ENCODE measurements around the gene PTPRN2. TPM values are rescaled to one million over a fixed set of nuclear protein-coding genes. Genes with fewer than 3 reads are reported as not detected.

Gene PTPRN2
- total and polyA plus RNA-seq, 2 donors (not counting 1 experiment from before 2014, with no cell fraction given) = 0.54 to 1.2 TPM

- Histone ChIP-seq H3K9ac (ENCODE audit: insufficient read depth, low read length) (no peak overlapping the region), H3K79me2 (ENCODE audit: control insufficient read depth, insufficient read depth, low read length) (no peaks in the 10 kb centered on the region), H3K9me3 (ENCODE audit: control insufficient read depth, insufficient read depth, low read depth, low read length) (no peaks in the 10 kb centered on the region), H3K36me3 (ENCODE audit: control insufficient read depth, insufficient read depth, low read length) (no peaks in the 10 kb centered on the region), H4K20me1 (ENCODE audit: control insufficient read depth, extremely low read depth, insufficient read depth, low read length) (no peaks in the 10 kb centered on the region), H2AFZ (ENCODE audit: low read length) (no peak overlapping the region), H3K4me3 (replicated peaks in 1 of 4; ENCODE audit: control extremely low read depth in 1 of 4, insufficient read depth in 1 of 4, low read depth in 3 of 4, low read length in 4 of 4) (no peak overlapping the region), H3K27ac (ENCODE audit: insufficient read depth, low read length) (no peak overlapping the region), H3K27me3 (ENCODE audit: control insufficient read depth, insufficient read depth, low read length) (no peaks in the 10 kb centered on the region), H3K4me1 (ENCODE audit: control insufficient read depth, extremely low read depth, insufficient read depth, low read length) (no peaks in the 10 kb centered on the region), H3K4me2 (ENCODE audit: extremely low read depth, insufficient read depth, low read length) (no peak overlapping the region)
- TF ChIP-seq, protein P1, sequence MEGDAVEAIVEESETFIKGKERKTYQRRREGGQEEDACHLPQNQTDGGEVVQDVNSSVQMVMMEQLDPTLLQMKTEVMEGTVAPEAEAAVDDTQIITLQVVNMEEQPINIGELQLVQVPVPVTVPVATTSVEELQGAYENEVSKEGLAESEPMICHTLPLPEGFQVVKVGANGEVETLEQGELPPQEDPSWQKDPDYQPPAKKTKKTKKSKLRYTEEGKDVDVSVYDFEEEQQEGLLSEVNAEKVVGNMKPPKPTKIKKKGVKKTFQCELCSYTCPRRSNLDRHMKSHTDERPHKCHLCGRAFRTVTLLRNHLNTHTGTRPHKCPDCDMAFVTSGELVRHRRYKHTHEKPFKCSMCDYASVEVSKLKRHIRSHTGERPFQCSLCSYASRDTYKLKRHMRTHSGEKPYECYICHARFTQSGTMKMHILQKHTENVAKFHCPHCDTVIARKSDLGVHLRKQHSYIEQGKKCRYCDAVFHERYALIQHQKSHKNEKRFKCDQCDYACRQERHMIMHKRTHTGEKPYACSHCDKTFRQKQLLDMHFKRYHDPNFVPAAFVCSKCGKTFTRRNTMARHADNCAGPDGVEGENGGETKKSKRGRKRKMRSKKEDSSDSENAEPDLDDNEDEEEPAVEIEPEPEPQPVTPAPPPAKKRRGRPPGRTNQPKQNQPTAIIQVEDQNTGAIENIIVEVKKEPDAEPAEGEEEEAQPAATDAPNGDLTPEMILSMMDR (conservative IDR thresholded peaks at IDR 0.05 in 1 of 2, IDR thresholded peaks at IDR 0.05 in 1 of 2; ENCODE audit: low read depth in 1 of 2, low read length in 2 of 2) = no peak
- no peak for TF ChIP-seq EZH2 (IDR thresholded peaks at IDR 0.05; ENCODE audit: low read length, missing control alignments)
- no peak for DNase-seq (ENCODE audit: low read depth in 2 of 2)
These were observed 796.0 kb downstream of the PTPRN2 start for GRCh38 chr7:157791666-157792065.

DNA sequence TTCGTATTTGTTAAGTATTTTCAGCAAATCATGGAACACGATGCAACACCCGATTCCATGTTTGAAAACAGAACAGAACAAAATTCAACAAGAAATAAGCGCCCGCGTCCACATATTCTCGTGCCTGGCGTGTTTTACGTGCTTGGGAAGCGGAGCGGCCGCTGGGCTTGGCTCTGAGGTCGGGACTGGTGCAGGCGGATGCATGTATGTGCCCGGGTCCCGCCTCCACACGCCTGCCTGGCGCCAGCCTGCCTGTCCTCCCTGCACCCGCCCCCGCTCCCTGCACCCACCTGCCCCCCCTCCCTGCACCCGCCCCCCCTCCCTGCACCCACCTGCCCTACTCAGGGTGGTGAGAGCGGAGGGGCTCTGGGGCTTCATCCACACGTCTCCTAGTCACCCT lies 796.4 kb downstream of the PTPRN2 start:
- H3K4me1 ChIP-seq (ENCODE audit: control insufficient read depth, extremely low read depth, insufficient read depth, low read length) = no peaks in the 10 kb centered on the region
- H3K9ac ChIP-seq (ENCODE audit: insufficient read depth, low read length) = no peak overlapping the region
- H2AFZ ChIP-seq (ENCODE audit: low read length) = no peak overlapping the region
- H4K20me1 ChIP-seq (ENCODE audit: control insufficient read depth, extremely low read depth, insufficient read depth, low read length) = no peaks in the 10 kb centered on the region
- TF ChIP-seq, protein P1 (conservative IDR thresholded peaks at IDR 0.05 in 1 of 2, IDR thresholded peaks at IDR 0.05 in 1 of 2; ENCODE audit: low read depth in 1 of 2, low read length in 2 of 2) = no peak
- TF ChIP-seq EZH2 (IDR thresholded peaks at IDR 0.05; ENCODE audit: low read length, missing control alignments) = no peak
- no peak for DNase-seq (ENCODE audit: low read depth in 2 of 2)
- H3K4me3 ChIP-seq (replicated peaks in 1 of 4; ENCODE audit: control extremely low read depth in 1 of 4, insufficient read depth in 1 of 4, low read depth in 3 of 4, low read length in 4 of 4) = no peak overlapping the region
- no peak overlapping the region for H3K27ac ChIP-seq (ENCODE audit: insufficient read depth, low read length)
- no peak overlapping the region for H3K4me2 ChIP-seq (ENCODE audit: extremely low read depth, insufficient read depth, low read length)
- H3K36me3 ChIP-seq (ENCODE audit: control insufficient read depth, insufficient read depth, low read length) = no peaks in the 10 kb centered on the region
- H3K79me2 ChIP-seq (ENCODE audit: control insufficient read depth, insufficient read depth, low read length) = no peaks in the 10 kb centered on the region
- no peaks in the 10 kb centered on the region for H3K9me3 ChIP-seq (ENCODE audit: control insufficient read depth, insufficient read depth, low read depth, low read length)
- H3K27me3 ChIP-seq (ENCODE audit: control insufficient read depth, insufficient read depth, low read length) = no peaks in the 10 kb centered on the region

- Histone ChIP-seq H3K27ac (ENCODE audit: insufficient read depth, low read length) (no peak overlapping the region), H3K36me3 (ENCODE audit: control insufficient read depth, insufficient read depth, low read length) (no peaks in the 10 kb centered on the region)
- DNase-seq (ENCODE audit: low read depth in 2 of 2) = no peak
These were observed 797.7 kb downstream of the PTPRN2 start for GRCh38 chr7:157789942-157790341.

More at GRCh38 chr7:157789942-157790341, 797.7 kb downstream of the PTPRN2 start:
- no peaks in the 10 kb centered on the region for H3K27me3 ChIP-seq (ENCODE audit: control insufficient read depth, insufficient read depth, low read length)
- no peaks in the 10 kb centered on the region for H3K79me2 ChIP-seq (ENCODE audit: control insufficient read depth, insufficient read depth, low read length)
- H3K9ac ChIP-seq (ENCODE audit: insufficient read depth, low read length) = no peak overlapping the region
- H3K4me2 ChIP-seq (ENCODE audit: extremely low read depth, insufficient read depth, low read length) = no peak overlapping the region
- H2AFZ ChIP-seq (ENCODE audit: low read length) = no peak overlapping the region
- H3K9me3 ChIP-seq (ENCODE audit: control insufficient read depth, insufficient read depth, low read depth, low read length) = no peaks in the 10 kb centered on the region
- TF ChIP-seq, protein P1 (conservative IDR thresholded peaks at IDR 0.05 in 1 of 2, IDR thresholded peaks at IDR 0.05 in 1 of 2; ENCODE audit: low read depth in 1 of 2, low read length in 2 of 2) = no peak
- no peak for TF ChIP-seq EZH2 (IDR thresholded peaks at IDR 0.05; ENCODE audit: low read length, missing control alignments)
- H3K4me3 ChIP-seq (replicated peaks in 1 of 4; ENCODE audit: control extremely low read depth in 1 of 4, insufficient read depth in 1 of 4, low read depth in 3 of 4, low read length in 4 of 4) = no peak overlapping the region
- no peaks in the 10 kb centered on the region for H3K4me1 ChIP-seq (ENCODE audit: control insufficient read depth, extremely low read depth, insufficient read depth, low read length)
- no peaks in the 10 kb centered on the region for H4K20me1 ChIP-seq (ENCODE audit: control insufficient read depth, extremely low read depth, insufficient read depth, low read length)

Measured in fibroblast of lung (primary cell).